Panc1 (cell line): Measurements from ENCODE around the gene PLPPR2.

Source experiments
- POLR2AphosphoS5 ChIP-seq: IDR thresholded peaks from 2 replicates; pipeline ENCODE4 v1.6.1; 2012; ENCODE audit warnings: mild to moderate bottlenecking, low read depth, low read length, moderate library complexity
- SIN3A ChIP-seq: IDR thresholded peaks from 2 replicates; pipeline ENCODE4 v1.6.1; 2012; ENCODE audit warnings: low read depth, mild to moderate bottlenecking, low read length, moderate library complexity, borderline replicate concordance; ENCODE audit not compliant: insufficient read depth
- TCF7L2 ChIP-seq: IDR thresholded peaks from 2 replicates; pipeline ENCODE4 v1.6.1; 2011; ENCODE audit warnings: mild to moderate bottlenecking, low read depth, low read length, inconsistent platforms
- TF ChIP-seq, protein P1 (sequence below): fragments of 450-650 bp; IDR thresholded peaks from 2 replicates; pipeline ENCODE4 v1.5.1; 2017; ENCODE audit warnings: mild to moderate bottlenecking
- TF ChIP-seq, protein P2 (sequence below), 2 experiments: IDR thresholded peaks; 2 replicates each; pipeline ENCODE4 v1.6.1; 2011 to 2012; ENCODE audit warnings: low read depth in 2 of 2, control low read depth in 1 of 2, low read length in 1 of 2, mild to moderate bottlenecking in 1 of 2, moderate library complexity in 1 of 2; ENCODE audit not compliant: insufficient read depth in 1 of 2

DNA sequence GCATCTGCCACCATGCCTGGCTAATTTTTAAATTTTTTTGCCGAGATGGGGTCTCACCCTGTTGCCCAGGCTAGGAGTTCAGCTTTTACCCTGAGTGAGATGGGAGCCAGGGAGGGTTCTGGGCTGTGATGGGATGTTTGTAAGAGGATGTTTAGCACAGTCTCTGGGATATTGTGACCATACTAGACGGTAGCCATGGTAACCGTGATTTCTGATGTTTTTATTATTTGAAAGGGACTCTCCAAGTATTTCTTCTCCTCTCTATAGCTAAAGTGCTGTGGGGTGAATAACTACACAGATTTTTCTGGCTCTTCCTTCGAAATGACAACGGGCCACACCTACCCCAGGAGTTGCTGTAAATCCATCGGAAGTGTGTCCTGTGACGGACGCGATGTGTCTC is 48.9 kb upstream of the PLPPR2 start:
- TF ChIP-seq, protein P1, sequence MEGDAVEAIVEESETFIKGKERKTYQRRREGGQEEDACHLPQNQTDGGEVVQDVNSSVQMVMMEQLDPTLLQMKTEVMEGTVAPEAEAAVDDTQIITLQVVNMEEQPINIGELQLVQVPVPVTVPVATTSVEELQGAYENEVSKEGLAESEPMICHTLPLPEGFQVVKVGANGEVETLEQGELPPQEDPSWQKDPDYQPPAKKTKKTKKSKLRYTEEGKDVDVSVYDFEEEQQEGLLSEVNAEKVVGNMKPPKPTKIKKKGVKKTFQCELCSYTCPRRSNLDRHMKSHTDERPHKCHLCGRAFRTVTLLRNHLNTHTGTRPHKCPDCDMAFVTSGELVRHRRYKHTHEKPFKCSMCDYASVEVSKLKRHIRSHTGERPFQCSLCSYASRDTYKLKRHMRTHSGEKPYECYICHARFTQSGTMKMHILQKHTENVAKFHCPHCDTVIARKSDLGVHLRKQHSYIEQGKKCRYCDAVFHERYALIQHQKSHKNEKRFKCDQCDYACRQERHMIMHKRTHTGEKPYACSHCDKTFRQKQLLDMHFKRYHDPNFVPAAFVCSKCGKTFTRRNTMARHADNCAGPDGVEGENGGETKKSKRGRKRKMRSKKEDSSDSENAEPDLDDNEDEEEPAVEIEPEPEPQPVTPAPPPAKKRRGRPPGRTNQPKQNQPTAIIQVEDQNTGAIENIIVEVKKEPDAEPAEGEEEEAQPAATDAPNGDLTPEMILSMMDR = no peak
- TF ChIP-seq POLR2AphosphoS5 (no peak), SIN3A (no peak), TCF7L2 (no peak)
- TF ChIP-seq, protein P2, sequence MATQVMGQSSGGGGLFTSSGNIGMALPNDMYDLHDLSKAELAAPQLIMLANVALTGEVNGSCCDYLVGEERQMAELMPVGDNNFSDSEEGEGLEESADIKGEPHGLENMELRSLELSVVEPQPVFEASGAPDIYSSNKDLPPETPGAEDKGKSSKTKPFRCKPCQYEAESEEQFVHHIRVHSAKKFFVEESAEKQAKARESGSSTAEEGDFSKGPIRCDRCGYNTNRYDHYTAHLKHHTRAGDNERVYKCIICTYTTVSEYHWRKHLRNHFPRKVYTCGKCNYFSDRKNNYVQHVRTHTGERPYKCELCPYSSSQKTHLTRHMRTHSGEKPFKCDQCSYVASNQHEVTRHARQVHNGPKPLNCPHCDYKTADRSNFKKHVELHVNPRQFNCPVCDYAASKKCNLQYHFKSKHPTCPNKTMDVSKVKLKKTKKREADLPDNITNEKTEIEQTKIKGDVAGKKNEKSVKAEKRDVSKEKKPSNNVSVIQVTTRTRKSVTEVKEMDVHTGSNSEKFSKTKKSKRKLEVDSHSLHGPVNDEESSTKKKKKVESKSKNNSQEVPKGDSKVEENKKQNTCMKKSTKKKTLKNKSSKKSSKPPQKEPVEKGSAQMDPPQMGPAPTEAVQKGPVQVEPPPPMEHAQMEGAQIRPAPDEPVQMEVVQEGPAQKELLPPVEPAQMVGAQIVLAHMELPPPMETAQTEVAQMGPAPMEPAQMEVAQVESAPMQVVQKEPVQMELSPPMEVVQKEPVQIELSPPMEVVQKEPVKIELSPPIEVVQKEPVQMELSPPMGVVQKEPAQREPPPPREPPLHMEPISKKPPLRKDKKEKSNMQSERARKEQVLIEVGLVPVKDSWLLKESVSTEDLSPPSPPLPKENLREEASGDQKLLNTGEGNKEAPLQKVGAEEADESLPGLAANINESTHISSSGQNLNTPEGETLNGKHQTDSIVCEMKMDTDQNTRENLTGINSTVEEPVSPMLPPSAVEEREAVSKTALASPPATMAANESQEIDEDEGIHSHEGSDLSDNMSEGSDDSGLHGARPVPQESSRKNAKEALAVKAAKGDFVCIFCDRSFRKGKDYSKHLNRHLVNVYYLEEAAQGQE (IDR thresholded peaks at IDR 0.05; ENCODE audit: insufficient read depth in 1 of 2, low read depth in 2 of 2, low read length in 1 of 2) = no peak
